ENCODE data around the gene HMGB1. TPM values are rescaled to one million over a fixed set of nuclear protein-coding genes. Genes with fewer than 3 reads are reported as not detected.
A peak's percentile ranks its signal among the peaks of the same experiment; 100 is the strongest.

Gene HMGB1
- polyA plus RNA-seq, 3 donors = 791 to 891 (median 798) TPM

GRCh38 chr13:30440910-30441703 is 24.6 kb downstream of the HMGB1 start:
- DNase-seq = no peak

GRCh38 chr13:30438286-30438685 is 27.4 kb downstream of the HMGB1 start:
- DNase-seq = no peak

- DNase-seq = no peak
Measured at GRCh38 chr13:30437177-30437576, 28.6 kb downstream of the HMGB1 start.

GRCh38 chr13:30435911-30436451 is 29.8 kb downstream of the HMGB1 start:
- no peak for DNase-seq

GRCh38 chr13:30431269-30431940 is 34.3 kb downstream of the HMGB1 start:
- DNase-seq = no peak

- DNase-seq = no peak
Measured at GRCh38 chr13:30429721-30430694, 35.7 kb downstream of the HMGB1 start.

- no peak for DNase-seq
Measured at GRCh38 chr13:30429235-30429634, 36.5 kb downstream of the HMGB1 start.

- no peak for DNase-seq
Measured at GRCh38 chr13:30423891-30424290, 41.8 kb downstream of the HMGB1 start.

- DNase-seq = peak; percentile 76
Measured at GRCh38 chr13:30422054-30422839, 43.5 kb downstream of the HMGB1 start, which contains the start of gene UBE2L5. Gene UBE2L5, plus strand, starts transcription at chr13:30422493. Its CDS starts 5,498 bp downstream, at chr13:30427991.

GRCh38 chr13:30421093-30422053 is 44.4 kb downstream of the HMGB1 start:
- DNase-seq = peak; percentile 78

GRCh38 chr13:30418717-30419459 is 46.8 kb downstream of the HMGB1 start:
- no peak for DNase-seq

GRCh38 chr13:30418075-30418716 is 47.5 kb downstream of the HMGB1 start:
- DNase-seq = no peak

- no peak for DNase-seq
Measured at GRCh38 chr13:30416471-30416870, 49.3 kb downstream of the HMGB1 start.

- DNase-seq = no peak
Measured at GRCh38 chr13:30415430-30416030, 50.2 kb downstream of the HMGB1 start.

- DNase-seq = no peak
Measured at GRCh38 chr13:30413842-30414241, 51.9 kb downstream of the HMGB1 start.

- no peak for DNase-seq
Measured at GRCh38 chr13:30412346-30412745, 53.4 kb downstream of the HMGB1 start.

GRCh38 chr13:30410705-30411125 is 55.0 kb downstream of the HMGB1 start:
- DNase-seq = no peak
